GM21381 (cell line): Measurements from ENCODE around the gene MEF2D.

ENCODE experiments used
- ATAC-seq: cut with Tn5 transposase; IDR thresholded peaks from one replicate; pipeline ENCODE4 v1.9.1; 2021; ENCODE audit warnings: mild to moderate bottlenecking, moderate library complexity; ENCODE audit not compliant: unreplicated experiment

The MEF2D gene

GRCh38 chr1:156430866-156431265, 69.7 kb downstream of the MEF2D start:
- ATAC-seq, result no peak

GRCh38 chr1:156430303-156430702, 70.3 kb downstream of the MEF2D start:
- ATAC-seq, result no peak

GRCh38 chr1:156429313-156430060, 71.1 kb downstream of the MEF2D start:
- no peak for ATAC-seq

DNA sequence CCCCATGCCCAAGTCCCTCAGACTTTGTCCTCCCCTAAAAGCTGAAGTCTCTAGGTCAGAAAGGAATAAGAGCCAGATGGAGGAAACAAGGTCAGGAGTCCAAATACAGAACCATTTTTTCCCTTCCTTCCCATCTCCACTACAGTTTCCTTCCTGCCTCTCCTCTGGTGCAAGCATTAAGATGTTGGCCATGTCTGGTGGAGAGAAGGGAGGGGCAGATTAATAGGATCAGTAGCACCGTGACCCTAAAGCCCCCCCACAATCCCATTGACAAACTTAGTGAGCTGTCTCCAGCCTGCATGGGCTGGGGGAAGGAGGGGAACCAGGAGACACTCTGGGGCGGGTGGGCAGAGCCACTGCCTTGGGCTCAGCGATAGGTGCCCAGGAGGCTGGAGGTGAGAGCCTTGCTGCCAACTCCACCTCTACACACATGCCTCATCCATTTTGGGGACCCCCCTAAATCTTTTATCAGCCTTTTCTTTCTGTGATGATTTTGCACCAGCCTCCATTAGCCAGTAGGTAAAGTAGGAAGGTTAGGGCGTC, 71.8 kb downstream of the MEF2D start:
- no peak for ATAC-seq

GRCh38 chr1:156427957-156428356, 72.6 kb downstream of the MEF2D start:
- ATAC-seq, result no peak

DNA sequence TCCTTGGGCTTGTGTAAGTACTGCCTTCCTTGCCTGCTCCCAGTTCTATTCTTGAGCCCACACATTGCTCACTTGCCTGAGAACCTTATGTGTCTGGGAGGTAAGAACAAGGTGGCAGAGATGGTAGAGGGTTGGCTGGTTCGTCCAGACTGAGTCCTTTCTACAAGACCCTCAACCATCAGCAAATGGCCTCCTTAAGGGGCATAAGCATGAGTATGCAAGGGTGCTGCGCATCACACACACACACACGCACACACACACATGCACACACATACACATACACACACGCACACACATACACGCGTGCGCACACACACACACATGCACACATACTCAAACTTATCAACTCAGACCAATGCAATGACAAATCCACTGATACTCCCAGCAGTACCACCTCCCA, 74.6 kb downstream of the MEF2D start:
- ATAC-seq, result no peak

- no peak for ATAC-seq
These were observed 75.7 kb downstream of the MEF2D start for GRCh38 chr1:156424806-156425432.

DNA sequence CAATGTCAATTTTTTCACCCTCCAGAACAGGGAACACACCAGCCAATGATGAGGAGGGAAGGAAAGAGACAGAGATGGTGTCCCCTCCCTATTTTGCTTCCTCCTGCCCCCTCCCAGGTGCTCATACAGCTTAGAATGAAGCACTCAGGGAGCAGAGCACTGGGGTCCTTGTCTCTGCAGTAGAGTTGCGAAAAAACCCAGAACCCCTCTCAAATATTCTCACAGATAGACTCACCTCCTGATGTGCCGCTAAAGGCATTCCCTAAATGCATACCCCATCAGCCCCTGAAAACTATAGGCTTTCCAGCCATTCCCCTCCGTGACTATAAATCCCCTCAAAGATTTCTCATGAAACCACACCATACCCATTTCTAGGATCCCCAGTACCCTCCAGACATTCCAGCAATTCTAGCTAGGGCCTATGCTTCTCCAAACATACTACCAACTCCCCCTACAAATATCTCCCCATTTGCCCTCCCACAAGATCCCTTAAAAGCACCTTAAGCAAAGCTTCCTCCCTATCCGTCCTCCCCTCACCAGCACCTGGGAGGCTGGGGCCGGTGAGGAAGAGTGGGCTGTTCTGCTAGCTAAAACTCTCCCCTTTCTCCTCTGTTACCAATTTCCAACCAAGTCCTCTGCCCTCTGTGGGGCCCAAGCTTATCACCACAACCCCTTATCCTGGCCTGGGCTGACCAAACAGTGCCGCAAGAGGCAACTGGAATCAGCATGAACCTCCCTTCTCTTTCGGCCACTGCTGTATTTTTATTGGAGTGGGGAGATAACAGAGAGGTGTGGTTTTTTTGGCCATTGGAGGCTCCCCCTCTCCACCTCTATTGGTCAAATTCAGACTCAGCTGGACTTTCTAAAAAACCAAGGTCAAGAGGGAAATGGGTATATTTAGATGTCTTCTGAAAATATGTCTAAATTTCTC, 76.9 kb downstream of the MEF2D start:
- ATAC-seq, result no peak

DNA sequence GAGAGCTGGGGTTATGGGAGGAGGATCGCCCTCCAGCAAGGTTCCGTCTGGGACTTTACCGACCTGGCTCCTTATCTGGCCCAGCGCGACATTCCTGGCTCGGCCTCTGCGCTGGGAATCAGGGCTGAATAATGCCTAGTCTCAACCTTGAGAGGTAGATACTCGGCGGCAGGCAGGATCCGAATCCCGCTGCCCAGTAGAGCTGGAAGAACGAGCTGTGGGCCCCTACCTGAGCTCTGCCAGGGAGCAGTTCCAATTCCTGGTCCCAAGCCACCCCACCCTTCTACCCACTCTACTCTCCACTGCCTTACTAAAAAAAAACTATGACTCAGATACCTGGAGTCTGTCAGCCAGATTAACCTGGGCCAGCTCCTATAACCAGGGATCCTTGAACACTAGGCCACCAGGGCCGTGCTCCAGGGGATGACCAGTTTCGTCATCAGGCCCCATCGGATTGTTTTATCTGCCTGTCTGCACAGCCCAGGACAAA, 77.9 kb downstream of the MEF2D start:
- no peak for ATAC-seq

GRCh38 chr1:156421939-156422601, 78.5 kb downstream of the MEF2D start:
- ATAC-seq, result no peak

DNA sequence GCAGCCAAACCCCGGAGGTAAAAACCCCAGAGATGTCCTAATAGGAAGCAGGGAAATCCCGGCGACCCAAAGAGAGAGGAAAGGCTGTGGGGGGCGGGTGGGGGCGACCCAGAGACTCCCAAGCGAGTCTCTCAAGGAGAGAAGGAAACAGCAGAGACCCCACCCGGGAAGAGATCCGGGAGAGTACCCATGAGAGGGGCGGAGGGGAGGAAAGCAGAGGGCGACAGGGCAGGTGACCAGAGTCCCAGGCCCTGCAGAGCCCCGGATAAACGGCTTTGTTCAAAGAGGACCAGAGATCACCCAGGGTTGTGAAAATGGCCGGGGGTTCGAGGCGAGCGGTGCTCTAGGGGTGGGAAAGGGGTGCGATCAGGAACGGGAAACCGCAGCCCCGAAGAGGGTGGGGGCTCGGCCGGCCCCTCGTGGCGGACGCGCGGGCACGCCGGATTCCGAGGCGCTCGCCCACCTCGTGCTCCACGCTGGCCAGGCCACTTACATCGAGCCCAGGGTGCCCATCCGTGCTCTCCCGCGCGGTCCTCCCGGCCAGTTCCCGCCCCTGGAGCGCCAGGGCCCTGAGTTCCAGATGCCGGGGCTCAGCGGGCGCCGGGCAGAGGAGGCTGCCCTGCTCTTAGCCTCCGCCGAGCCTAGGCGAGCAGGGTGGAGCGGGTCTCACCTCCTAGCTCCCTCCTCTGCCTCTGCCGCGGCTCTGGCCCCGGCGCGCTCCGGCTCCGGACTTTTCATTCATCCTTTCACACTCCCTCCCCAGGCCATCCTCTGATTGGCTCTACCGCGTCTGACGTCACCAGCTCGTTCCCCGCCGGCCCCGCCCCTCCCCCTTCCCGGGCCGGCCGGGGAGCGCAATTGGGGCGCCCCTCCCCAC, 79.3 kb downstream of the MEF2D start:
- ATAC-seq, result peak; percentile 70

DNA sequence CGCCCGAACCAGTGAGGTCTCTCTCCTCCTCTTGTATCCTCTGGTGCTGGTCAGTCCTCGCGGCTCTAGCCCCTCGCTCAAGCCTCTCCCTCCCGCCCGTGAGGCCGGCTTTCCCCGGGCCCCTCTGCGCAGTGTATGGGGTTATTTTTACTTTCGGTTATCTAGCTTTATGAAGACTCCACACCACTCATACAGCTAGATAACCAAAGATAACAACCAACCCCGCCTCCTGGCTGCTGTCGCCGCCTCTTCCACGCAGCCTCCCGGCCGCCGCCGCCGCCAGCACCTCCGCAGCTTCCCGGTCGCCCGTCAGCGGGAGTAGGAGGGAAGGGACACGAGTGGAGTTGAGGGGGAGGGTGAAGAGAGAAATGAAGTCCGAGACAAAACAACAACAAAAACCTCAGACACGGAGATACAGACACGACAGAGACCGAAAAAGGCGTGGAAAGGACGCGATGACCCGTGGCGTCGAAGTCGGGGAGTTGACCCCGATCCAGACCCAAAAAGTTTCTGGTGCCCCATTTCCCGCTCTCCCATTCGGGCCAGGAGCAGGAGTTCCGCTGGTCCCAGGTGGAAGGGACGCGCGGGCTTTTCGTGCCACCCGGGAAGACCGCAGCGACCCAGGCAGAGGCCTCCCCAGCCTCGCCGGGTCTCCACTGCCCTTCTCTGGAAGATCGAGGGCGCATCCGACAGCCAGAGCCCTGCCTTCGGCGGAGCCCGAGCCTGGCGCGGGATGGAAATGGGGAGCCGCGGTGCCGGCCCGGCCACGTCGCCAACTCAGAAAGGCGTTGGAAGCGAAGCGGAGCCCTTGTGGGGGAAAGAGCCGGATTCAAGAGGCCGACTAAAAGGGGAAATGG, 80.1 kb downstream of the MEF2D start:
- peak; percentile 8 for ATAC-seq

- ATAC-seq, result no peak
These were observed 80.7 kb downstream of the MEF2D start for GRCh38 chr1:156419854-156420204.

DNA sequence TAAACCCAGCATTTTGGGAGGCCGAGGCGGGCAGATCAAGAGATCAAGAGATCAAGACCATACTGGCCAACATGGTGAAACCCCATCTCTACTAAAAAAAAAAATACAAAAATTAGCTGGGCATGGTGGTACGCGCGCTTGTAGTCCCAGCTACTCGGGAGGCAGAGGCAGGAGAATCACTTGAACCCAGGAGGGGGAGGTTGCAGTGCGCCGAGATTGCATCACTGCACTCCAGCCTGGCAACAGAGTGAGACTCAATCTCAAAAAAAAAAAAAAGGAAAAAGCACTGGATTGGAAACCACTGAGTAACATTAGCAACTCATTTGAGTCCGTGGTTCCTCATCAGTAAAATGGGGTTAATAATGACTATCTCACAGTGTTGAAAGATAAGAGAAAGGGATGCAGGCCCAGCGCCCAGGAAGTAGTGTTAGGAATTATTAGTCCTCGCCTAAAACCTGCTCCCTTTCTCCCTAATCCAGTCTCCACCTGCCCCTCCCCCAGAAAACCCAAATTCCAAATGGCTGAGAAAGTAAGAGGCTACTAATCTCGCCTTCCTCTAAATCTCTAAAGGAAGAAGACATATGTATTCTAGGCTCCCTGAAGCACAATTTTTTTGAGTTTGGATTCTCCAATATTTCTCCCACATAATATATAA, 82.0 kb downstream of the MEF2D start:
- ATAC-seq, result no peak

DNA sequence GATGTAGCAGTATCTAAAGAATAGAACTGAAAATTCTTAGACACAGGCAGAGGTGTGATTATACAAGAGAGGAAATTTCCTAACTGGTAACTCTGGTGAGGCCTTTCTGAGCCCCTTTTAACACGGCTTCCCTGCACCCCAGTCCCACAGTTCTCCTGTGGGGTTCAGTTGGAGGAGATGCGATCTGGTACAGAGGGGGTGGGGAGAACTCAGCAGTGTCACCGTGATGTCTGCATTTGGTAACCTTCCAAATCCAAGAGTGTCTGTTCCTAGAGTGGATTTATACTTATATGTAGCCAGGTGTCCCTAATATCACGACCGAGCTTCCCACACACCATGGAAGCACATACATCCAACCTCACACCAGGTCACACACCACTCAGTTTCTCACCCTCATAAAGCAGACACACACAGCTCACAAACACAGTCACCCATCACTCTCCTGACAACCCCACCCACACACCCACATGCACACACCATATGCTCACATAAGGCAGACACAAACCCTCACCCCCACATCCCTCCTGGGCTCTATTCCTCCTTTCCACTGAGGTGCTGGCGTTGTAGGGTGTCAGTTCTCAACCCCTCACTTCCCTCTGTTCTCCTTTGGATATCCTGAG, 83.1 kb downstream of the MEF2D start:
- ATAC-seq, result no peak

GRCh38 chr1:156416993-156417392, 83.6 kb downstream of the MEF2D start:
- ATAC-seq, result no peak

DNA sequence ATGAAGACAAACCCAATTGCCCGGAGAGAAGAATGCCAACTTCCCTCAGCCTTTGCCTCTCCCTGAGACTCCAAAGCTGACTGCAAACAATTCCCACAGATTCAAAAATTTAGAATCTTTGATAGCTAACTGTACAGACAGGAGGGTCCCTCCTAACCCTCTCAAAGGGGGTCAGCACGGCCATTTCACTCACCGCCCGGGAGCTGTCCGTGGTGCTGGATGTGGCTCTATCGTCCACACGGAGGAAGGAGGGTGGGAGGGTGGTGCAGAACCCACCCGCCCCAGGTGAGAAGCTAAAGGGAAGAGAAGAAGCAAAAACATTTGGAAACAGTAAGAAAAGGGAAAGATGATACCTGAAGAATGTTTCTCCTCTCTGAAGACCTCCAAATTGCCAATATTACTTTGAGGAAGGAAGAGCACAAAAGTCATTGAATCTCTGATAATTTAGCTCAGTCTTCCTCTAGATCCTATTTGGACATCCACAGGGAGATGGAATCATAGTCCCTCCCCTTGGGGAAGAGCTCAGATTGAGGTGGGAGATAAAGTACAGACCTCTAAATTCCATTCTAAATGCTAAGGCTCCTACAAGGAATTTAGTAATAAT, 86.0 kb downstream of the MEF2D start:
- no peak for ATAC-seq
